NCI-H1092 treated with DMSO at 0.1 percent for 48 hours (cell line): ENCODE results near the gene ACTG2.
"Not testable (repeated sequence)": the region's sequence is repeated elsewhere in the genome, so short reads cannot be mapped to it uniquely, and the experiment has no call there.

Source experiments
- DNase-seq: peaks from one replicate; lab custom pipeline; 2025; lab: John Stamatoyannopoulos, UW

The ACTG2 gene

GRCh38 chr2:73937103-73937885 lies 44.5 kb downstream of the ACTG2 start:
- DNase-seq = no peak

- no peak for DNase-seq
Observed at GRCh38 chr2:73937899-73938298, 45.1 kb downstream of the ACTG2 start.

- no peak for DNase-seq
Observed at GRCh38 chr2:73938718-73939352, 46.0 kb downstream of the ACTG2 start.

GRCh38 chr2:73939419-73939818 lies 46.6 kb downstream of the ACTG2 start:
- no peak for DNase-seq

GRCh38 chr2:73940066-73940465 lies 47.3 kb downstream of the ACTG2 start:
- not testable (repeated sequence) for DNase-seq

- no peak for DNase-seq
Observed at GRCh38 chr2:73942664-73943063, 49.9 kb downstream of the ACTG2 start.

- DNase-seq = no peak
Observed at GRCh38 chr2:73944714-73945113, 51.9 kb downstream of the ACTG2 start.

GRCh38 chr2:73946215-73946614 lies 53.4 kb downstream of the ACTG2 start:
- DNase-seq = no peak

GRCh38 chr2:73946666-73947065 lies 53.9 kb downstream of the ACTG2 start:
- no peak for DNase-seq

- no peak for DNase-seq
Observed at GRCh38 chr2:73947412-73948018, 54.7 kb downstream of the ACTG2 start.

GRCh38 chr2:73949802-73950201 lies 57.0 kb downstream of the ACTG2 start:
- no peak for DNase-seq

GRCh38 chr2:73952499-73953446 lies 60.0 kb downstream of the ACTG2 start:
- DNase-seq = no peak

- DNase-seq = no peak
Observed at GRCh38 chr2:73956218-73956865, 63.5 kb downstream of the ACTG2 start.

GRCh38 chr2:73961274-73961673 lies 68.5 kb downstream of the ACTG2 start:
- DNase-seq = no peak

GRCh38 chr2:73961823-73962615 lies 69.2 kb downstream of the ACTG2 start:
- no peak for DNase-seq

- DNase-seq = no peak
Observed at GRCh38 chr2:73962798-73963197, 70.0 kb downstream of the ACTG2 start.

- no peak for DNase-seq
Observed at GRCh38 chr2:73963385-73964120, 70.7 kb downstream of the ACTG2 start.

- no peak for DNase-seq
Observed at GRCh38 chr2:73964223-73964622, 71.4 kb downstream of the ACTG2 start.

- no peak for DNase-seq
Observed at GRCh38 chr2:73965053-73965452, 72.2 kb downstream of the ACTG2 start.

- DNase-seq = no peak
Observed at GRCh38 chr2:73968357-73968937, 75.6 kb downstream of the ACTG2 start.
